ENCODE data around the gene ATP2B2. TPM values are rescaled to one million over a fixed set of nuclear protein-coding genes. Genes with fewer than 3 reads are reported as not detected.

The ATP2B2 gene
- total and polyA plus RNA-seq, 8 donors: 0.01 to 0.18 (median 0.06) TPM; not detected in 1

DNA sequence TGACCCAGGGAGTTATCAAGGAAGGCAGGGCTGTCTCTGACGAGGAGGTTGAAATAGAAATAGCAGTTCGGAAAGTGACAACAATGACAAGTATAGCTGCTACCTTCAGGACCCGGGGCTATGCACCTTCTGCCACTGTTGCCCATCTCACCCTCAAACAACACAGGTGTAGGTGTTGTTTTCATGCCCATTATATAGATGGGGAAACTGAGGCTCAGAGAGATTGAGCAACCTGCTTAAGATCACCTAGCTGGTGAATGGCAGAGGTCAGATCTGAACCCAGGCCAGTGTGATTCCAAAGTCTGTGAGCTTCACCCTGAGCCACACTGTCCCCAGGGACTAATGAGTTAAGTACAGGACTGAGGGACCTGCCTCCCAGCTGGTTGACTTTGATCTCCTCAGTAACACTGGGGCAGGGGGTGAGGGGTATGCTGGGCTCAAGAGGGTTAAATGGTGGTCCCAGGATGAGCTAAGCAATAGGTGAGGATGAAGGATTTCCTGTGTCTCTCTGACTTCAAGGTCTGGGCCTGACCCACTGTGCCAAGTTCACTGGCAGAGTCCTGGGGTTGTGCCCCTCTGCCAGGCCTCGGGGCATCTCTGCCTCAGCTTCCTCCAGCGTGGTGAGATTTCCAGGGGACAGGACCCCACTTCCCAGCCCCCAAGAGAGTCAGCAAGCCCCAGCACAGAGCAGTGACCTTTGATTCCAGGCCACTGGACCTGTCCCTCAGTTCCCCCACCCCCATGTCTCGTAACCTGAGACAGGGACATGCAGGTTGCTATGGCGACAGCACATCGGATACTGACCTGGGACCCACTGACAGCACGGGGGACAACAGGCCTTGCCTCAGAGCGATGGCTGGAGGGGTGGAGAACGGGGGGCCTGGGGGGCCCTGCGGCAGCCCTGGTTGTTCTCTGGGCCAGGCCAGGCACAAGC lies 35.0 kb downstream of the ATP2B2 start:
- no peak for DNase-seq
- Histone ChIP-seq H3K27me3 (peaks cover 4 to 72% of the 10 kb centered on the region in 2 donors), H3K4me1 (no peaks in the 10 kb centered on the region), H3K27ac (no peak overlapping the region), H3K9me3 (no peaks in the 10 kb centered on the region), H3K36me3 (no peaks in the 10 kb centered on the region), H3K4me3 (no peak overlapping the region)
- ATAC-seq: no peak
- TF ChIP-seq, protein P1, sequence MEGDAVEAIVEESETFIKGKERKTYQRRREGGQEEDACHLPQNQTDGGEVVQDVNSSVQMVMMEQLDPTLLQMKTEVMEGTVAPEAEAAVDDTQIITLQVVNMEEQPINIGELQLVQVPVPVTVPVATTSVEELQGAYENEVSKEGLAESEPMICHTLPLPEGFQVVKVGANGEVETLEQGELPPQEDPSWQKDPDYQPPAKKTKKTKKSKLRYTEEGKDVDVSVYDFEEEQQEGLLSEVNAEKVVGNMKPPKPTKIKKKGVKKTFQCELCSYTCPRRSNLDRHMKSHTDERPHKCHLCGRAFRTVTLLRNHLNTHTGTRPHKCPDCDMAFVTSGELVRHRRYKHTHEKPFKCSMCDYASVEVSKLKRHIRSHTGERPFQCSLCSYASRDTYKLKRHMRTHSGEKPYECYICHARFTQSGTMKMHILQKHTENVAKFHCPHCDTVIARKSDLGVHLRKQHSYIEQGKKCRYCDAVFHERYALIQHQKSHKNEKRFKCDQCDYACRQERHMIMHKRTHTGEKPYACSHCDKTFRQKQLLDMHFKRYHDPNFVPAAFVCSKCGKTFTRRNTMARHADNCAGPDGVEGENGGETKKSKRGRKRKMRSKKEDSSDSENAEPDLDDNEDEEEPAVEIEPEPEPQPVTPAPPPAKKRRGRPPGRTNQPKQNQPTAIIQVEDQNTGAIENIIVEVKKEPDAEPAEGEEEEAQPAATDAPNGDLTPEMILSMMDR (IDR thresholded peaks at IDR 0.05): no peak
- intact Hi-C loops (cut with DNase I): no loop called here

DNA sequence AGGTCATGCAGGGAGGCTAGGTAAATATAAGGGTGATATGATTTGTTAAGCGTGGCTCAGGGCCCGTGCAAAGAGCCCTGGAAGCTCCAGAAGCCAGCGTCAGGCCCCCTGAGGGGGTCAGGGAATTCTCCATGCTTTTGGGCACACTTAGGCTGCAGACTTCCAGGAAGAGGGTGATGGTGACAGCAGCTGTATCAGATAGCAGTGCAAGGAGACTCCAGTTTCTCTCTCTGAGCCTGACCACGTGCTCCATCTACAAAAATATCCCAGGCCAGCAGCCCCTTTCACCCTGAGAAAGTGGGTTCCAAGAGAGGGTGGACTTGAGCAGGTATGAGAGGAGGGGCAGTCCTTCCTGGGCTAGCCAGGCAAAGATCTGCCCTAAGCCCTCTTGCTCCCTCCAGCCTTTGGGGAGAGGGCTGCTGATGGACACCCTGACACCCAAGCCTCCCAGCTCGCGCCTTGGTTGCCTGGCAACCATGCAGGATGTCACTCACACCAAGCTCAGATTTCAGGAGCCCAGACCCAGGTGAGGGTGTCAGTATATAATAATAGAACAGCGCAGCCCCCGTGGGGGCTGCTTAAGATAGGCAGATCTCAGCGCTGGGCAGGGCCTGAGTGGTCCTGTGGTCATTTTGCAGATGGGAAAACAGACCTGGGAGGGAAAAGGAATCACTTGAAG lies 35.8 kb downstream of the ATP2B2 start:
- Histone ChIP-seq H3K27me3 (peaks cover 4 to 72% of the 10 kb centered on the region in 2 donors), H3K36me3 (no peaks in the 10 kb centered on the region), H3K4me3 (no peak overlapping the region), H3K4me1 (no peaks in the 10 kb centered on the region), H3K9me3 (no peaks in the 10 kb centered on the region), H3K27ac (no peak overlapping the region)
- no peak for ATAC-seq
- DNase-seq: no peak
- TF ChIP-seq, protein P1 (IDR thresholded peaks at IDR 0.05): no peak
- intact Hi-C loops (cut with DNase I): no loop called here

DNA sequence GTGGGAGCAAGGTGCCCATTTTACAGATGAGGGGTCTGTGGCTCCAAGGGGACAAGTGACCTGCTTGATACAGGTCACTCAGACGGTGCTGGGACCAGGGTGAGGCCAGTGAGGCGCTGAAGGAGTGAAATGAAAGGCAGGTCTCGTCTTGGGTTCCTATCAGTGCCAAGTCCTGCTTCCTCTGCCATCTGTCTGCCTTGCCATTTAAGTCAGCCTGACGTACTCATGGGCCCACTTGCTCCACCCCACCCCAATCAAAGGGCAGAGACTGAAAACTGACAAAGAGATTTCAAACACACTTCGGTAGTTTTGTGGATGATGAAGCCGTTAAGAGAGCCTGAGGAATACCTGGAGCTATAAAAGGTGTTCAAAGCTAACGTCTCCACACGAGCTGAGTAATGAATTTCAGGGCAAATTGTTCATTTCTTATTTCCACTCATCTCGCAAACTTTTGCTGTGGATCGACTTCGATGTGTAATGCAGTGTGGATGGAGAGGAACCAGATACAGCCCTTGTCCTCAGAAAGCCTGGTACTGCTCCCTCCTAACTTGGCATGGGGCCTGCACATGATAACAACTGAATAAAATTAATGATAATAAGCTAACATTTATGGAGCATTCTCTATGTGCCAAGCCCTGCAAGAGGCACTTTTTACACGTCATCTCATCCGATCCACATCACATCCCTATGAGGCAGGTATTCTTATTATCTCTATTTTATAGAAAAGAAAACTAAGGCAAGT lies 36.6 kb downstream of the ATP2B2 start:
- TF ChIP-seq, protein P1 (IDR thresholded peaks at IDR 0.05): no peak
- ATAC-seq (no peak), DNase-seq (no peak)
- Histone ChIP-seq H3K36me3 (no peaks in the 10 kb centered on the region), H3K4me3 (no peak overlapping the region), H3K27ac (no peak overlapping the region), H3K4me1 (no peaks in the 10 kb centered on the region), H3K27me3 (peaks cover 4 to 67% of the 10 kb centered on the region in 2 donors), H3K9me3 (no peaks in the 10 kb centered on the region)
- intact Hi-C loops (cut with DNase I): no loop called here

DNA sequence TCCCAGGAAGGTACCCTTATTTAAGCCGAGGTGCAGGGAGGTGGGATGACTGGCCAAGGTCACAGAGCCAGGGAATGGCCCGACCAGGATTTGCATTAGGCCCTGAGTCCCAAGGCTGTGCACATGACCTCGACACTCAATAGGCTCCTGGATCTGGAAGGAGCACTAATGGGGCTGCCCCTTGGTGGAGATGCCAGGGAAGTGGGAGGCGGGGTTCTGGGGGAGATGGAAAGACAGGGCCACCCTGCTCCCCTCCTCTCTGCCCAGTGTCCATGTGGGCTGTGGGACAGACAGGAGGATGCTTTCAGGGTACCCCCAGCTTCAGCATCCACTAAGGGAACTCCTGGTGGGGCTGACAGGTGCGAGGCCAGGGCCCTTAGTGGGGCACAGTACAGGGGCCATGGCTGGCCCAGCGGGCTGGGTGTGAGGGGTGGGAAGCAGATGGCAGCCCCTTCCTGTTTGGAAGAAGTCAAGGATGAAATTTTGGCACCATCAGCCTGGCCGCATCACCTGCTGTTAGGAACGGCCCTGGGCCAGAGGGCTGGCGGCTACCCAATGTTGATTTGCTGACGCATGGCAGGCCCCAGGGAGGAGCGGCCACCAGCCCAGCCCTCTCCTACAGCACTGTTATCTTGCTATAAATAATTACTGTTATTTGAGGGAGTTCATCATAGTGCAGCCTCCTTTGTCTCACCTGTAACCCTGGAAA lies 37.3 kb downstream of the ATP2B2 start:
- no peaks in the 10 kb centered on the region for H3K4me1 ChIP-seq
- no peak overlapping the region for H3K4me3 ChIP-seq
- peaks cover 4 to 60% of the 10 kb centered on the region in 2 donors for H3K27me3 ChIP-seq
- H3K27ac ChIP-seq: no peak overlapping the region
- no peaks in the 10 kb centered on the region for H3K36me3 ChIP-seq
- DNase-seq: no peak
- TF ChIP-seq, protein P1 (IDR thresholded peaks at IDR 0.05): no peak
- H3K9me3 ChIP-seq: no peaks in the 10 kb centered on the region
- intact Hi-C loops (cut with DNase I): no loop called here
- no peak for ATAC-seq

Measured in left lung (tissue), 10 donors.